NCI-H69 (cell line): ENCODE measurements around the gene SEPTIN3.

Experiments
- DNase-seq: peaks from one replicate; lab custom pipeline; 2025; lab: John Stamatoyannopoulos, UW

Gene SEPTIN3

GRCh38 chr22:41975299-41976069 is 6.2 kb downstream of the SEPTIN3 start:
- peak; percentile 37 for DNase-seq

- peak; percentile 79 for DNase-seq
These were observed 7.0 kb downstream of the SEPTIN3 start for GRCh38 chr22:41976070-41976901.

GRCh38 chr22:41976961-41977566 is 7.8 kb downstream of the SEPTIN3 start:
- DNase-seq = peak; percentile 76

- no peak for DNase-seq
These were observed 9.5 kb downstream of the SEPTIN3 start for GRCh38 chr22:41978732-41979131.

DNA sequence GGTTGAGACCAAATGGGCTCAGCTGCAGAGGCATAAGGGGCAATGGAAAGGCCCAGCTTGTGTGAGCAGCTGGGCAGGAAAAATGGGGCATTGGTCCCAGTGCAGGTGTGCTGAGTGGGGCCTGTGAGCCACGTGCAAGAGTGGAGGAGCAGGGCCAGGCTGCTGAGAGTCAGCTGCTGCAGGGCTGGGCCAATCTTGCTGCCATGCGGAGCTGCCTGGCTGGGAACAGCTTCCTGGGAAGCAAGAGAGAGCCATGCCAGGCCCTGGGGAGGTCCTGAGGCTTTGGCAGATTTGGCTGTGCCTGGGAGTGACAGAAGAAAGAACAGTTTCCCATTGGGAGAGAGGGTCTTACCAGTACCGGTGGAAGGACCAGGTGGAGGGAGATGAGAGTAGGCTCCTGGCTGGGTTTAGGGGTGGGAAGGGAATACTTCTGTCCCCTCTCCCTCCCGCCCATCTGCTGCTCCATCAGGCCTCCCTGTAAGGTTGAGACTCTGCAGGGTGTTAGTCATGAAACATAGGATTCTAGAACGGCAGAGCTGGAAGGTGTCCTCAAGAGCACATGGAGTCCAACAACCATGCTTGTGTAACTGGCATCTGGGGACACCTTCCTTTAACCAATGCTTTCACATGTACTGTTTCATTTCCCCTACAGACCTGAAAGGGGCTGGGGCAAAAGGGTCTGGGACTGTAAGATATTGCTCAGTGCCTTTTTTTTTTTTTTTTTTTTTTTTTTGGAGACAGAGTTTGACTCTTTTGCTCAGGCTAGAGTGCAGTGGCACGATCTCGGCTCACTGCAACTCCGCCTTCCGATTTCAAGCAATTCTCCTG is 10.4 kb downstream of the SEPTIN3 start:
- peak; percentile 12 for DNase-seq

DNA sequence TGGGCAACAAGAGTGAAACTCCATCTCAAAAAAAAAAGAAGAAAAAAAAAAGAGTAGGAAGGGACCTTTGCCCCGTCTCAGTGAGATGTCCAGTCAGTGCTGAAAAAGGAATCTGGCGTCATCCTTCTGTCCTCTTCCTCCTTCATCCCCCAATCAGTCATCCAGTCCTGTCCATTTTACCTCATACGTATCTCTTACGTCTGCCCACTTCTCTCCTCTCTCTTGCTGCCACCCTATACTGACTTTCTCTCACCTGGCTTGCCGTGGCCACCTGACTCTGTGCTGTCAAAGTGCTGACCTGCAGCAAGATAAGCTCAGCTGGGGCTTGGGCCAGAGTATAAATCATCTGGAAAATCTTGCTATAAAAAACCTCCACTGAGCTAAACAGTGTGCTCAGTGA is 13.6 kb downstream of the SEPTIN3 start:
- DNase-seq = no peak

DNA sequence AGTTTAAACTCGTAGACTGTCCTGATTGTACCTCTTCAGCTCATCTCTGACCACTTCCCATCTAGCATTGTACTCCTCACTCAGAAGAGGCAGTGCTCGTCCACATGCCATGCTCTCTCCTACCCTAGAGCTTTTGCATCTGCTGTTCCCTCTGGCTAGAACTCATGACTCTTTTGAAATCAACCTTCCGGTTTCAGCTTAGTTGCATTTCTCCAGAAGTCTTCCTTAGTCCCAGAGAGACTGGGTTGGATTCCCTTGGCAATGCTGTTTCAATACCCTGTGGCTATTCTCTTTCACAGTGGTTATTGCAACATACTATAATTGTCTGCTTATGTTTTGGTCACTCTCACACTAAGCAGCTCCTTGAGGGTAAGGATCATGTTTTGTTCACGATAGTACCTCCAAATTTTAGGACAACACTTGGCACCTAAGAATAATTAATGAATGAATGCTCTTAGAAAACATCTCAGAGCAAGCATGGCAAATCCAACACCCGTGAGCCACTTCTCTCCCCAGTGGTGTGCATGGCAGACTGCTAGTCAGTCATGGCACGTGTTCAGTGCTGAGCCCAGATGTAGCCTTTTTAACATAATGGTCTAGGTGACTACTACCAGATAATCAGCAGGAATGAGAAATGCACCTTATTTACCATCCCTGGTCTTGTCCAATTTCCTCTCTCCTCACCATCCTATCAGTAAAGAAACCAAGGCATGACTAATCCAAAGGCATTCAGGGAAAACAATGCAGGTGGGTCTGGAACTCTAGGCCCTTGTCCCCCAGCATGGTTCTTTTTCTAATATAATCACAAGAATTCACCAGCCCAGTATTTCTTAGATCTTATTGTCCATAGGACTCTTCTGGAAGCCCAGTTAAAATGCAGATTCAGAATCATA is 14.5 kb downstream of the SEPTIN3 start:
- no peak for DNase-seq

- DNase-seq = no peak
These were observed 18.0 kb downstream of the SEPTIN3 start for GRCh38 chr22:41987276-41987675.

DNA sequence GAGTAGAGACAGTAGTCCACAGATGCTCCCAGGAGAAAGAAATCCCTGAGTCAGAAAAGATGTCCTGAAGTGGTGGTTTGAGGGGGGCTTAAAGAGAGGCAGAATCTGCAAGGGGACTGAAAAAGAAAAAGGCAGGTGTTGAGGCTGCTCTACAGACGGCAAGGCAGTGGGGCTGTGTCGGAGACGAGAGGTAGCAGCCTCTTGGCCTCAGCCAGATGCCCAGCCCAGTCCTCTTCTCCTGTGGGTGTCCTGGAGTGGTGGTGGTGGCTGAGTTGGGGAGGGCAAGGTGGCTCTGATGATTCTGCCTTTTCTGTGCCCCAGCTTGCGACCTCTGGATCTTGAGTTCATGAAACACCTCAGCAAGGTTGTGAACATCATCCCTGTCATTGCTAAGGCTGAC is 20.0 kb downstream of the SEPTIN3 start:
- no peak for DNase-seq

- no peak for DNase-seq
These were observed 21.9 kb downstream of the SEPTIN3 start for GRCh38 chr22:41991111-41991510.

GRCh38 chr22:41992496-41992895 is 23.3 kb downstream of the SEPTIN3 start:
- no peak for DNase-seq

DNA sequence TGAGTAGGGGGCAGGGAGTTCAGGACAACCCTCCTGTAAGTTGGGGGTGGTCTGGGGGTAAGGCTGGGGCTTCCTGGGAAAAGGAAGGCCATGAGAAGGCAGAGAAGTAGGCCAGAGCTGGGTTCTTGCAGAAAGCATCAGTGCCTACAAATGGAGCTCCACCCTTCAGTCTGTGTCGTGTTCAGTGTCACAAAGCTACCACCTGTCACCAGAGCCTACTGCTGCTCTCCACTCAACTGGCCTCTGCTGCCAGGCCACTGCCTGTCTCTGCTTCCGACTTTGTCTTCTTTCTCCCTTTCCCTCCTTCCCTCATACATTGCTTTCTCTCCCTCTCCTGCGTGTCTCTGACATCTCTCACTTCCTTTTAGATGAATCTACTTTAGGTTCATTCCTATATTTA is 26.0 kb downstream of the SEPTIN3 start:
- no peak for DNase-seq

DNA sequence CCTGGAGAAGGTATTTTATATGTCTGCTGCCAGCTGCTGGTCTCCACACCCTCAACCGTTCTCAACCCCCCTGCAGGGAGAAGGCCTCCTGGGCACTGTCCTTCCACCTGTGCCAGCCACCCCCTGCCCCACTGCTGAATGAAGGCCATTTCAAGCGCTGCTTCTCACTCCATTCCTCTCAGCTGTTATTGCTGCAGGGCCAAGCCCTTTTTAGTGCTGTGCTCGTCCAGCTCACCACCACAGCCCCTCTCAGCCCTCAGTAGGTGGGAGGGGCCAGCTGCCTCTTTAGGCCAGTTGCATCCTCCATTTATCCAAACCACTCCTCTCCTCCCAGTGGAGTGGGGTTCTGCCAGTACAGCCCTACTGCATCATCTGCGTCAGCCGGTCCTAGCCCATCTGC is 27.6 kb downstream of the SEPTIN3 start:
- DNase-seq = no peak

- DNase-seq = peak; percentile 94
These were observed 29.4 kb downstream of the SEPTIN3 start, which contains the start of gene WBP2NL for GRCh38 chr22:41998361-41999261. TSS of gene WBP2NL (plus strand) at chr22:41998788. CDS start at chr22:41998819, 31 bp downstream.

- DNase-seq = no peak
These were observed 31.2 kb downstream of the SEPTIN3 start for GRCh38 chr22:42000466-42000865.

GRCh38 chr22:42001121-42001520 is 31.9 kb downstream of the SEPTIN3 start:
- DNase-seq = no peak

- DNase-seq = no peak
These were observed 32.5 kb downstream of the SEPTIN3 start for GRCh38 chr22:42001706-42002105.

- no peak for DNase-seq
These were observed 38.7 kb downstream of the SEPTIN3 start for GRCh38 chr22:42007922-42008321.

DNA sequence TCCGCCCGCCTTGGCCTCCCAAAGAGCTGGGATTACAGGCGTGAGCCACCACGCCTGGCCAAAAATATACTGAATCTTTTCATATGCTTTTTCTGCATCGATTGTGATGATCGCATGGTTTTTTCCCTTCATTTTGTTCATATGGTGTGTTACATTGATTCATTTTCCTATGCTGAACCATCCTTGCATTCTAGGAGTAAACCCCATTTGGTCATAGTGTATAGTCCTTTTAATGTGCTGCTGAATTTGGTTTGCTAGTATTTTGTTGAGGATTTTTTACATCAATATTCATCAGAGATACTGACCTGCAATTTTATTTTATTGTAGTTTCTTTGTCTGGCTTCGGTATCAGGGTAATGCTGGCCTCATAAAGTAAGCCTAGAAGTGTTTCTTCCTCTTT is 41.5 kb downstream of the SEPTIN3 start:
- no peak for DNase-seq

DNA sequence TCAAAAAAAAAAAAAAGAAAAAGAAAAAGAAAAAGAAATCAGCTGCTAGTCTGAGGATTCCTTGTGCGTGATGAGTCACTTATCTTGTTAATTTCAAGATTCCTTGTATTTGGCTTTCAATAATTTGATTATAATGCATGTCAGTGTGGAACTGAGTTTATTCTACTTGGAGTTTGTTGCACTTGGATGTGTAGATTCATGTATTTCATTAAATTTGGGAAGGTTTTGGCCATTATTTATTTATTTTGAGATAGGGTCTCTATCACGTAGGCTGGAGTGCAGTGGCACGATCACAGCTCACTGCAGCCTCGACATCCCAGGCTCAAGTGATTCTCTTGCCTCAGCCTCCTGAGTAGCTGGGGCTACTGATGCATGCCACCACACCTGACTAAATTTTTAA is 44.1 kb downstream of the SEPTIN3 start:
- no peak for DNase-seq
